Measurements from ENCODE around the gene SLC10A2.

DNA sequence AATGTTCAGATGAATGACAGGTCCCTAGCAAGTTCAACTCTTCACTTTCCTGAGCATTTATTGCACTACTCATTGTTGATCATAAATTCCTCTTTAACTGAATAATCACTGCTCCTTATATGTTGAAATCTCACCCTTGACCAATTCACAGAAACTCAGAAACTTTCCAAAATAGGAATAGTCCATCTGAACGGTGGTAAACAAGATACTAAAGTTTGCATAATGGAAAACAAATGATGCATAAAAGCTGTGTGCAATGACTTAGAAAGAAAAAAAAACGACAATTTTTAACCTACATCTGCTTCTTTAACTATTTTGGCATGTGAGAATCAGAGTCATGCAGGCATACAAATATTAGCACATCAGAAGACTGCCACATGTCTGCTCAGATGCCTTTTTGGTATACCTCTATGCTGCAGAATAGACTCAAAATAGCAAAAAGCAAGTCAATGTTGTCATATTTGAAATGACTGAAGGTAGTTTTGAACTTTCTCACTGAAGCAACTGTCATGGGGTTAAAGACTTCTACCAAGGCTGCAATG, 34.8 kb downstream of the SLC10A2 start:
- TF ChIP-seq, protein P1, sequence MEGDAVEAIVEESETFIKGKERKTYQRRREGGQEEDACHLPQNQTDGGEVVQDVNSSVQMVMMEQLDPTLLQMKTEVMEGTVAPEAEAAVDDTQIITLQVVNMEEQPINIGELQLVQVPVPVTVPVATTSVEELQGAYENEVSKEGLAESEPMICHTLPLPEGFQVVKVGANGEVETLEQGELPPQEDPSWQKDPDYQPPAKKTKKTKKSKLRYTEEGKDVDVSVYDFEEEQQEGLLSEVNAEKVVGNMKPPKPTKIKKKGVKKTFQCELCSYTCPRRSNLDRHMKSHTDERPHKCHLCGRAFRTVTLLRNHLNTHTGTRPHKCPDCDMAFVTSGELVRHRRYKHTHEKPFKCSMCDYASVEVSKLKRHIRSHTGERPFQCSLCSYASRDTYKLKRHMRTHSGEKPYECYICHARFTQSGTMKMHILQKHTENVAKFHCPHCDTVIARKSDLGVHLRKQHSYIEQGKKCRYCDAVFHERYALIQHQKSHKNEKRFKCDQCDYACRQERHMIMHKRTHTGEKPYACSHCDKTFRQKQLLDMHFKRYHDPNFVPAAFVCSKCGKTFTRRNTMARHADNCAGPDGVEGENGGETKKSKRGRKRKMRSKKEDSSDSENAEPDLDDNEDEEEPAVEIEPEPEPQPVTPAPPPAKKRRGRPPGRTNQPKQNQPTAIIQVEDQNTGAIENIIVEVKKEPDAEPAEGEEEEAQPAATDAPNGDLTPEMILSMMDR (IDR thresholded peaks at IDR 0.05; ENCODE audit: low read length) = no peak
- no peak for TF ChIP-seq EZH2 (IDR thresholded peaks at IDR 0.05; ENCODE audit: borderline replicate concordance, low read length)
